Mesodermal cell (in vitro differentiated cells): ENCODE measurements around the gene FAM53B.

ENCODE experiments used
- H3K27ac ChIP-seq: 2 replicates; pipeline ENCODE4 v1.7.0; 2013; ENCODE audit warnings: mild to moderate bottlenecking, low read depth, low read length, moderate library complexity; ENCODE audit not compliant: severe bottlenecking
- H3K36me3 ChIP-seq: 2 replicates; pipeline ENCODE4 v1.7.1; 2013; ENCODE audit warnings: mild to moderate bottlenecking, low read length, moderate library complexity; ENCODE audit not compliant: control insufficient read depth, insufficient read depth
- H3K4me1 ChIP-seq: one replicate; pipeline ENCODE4 v1.7.1; 2013; ENCODE audit warnings: mild to moderate bottlenecking, low read length; ENCODE audit not compliant: insufficient read depth, control insufficient read depth, poor library complexity, severe bottlenecking
- H3K4me3 ChIP-seq: 2 replicates; pipeline ENCODE4 v1.7.0; 2013; ENCODE audit warnings: low read length, control low read depth, mild to moderate bottlenecking; ENCODE audit not compliant: insufficient read depth, poor library complexity, severe bottlenecking; ENCODE audit errors: extremely low read depth
- H3K9me3 ChIP-seq: 2 replicates; pipeline ENCODE4 v1.7.1; 2013; ENCODE audit warnings: mild to moderate bottlenecking, low read length, moderate library complexity; ENCODE audit not compliant: control insufficient read depth
- WGBS, 2 experiments: methylation state at CpG; one replicate each; pipeline ENCODE4 v1.1.5; 2013; ENCODE audit warnings: missing lambda C conversion rate in 2 of 2; ENCODE audit not compliant: insufficient coverage in 2 of 2; 5-methylcytosine and 5-hydroxymethylcytosine counted together

FAM53B gene

GRCh38 chr10:124598773-124599587 lies 145.2 kb downstream of the FAM53B start:
- H3K4me1 ChIP-seq = no peaks in the 10 kb centered on the region
- WGBS, 2 experiments = 85 to 93% methylated on average over 8 to 13 of the region's 13 CpGs
- H3K36me3 ChIP-seq = no peaks in the 10 kb centered on the region
- H3K27ac ChIP-seq = no peak overlapping the region
- no peaks in the 10 kb centered on the region for H3K9me3 ChIP-seq
- H3K4me3 ChIP-seq = no peak overlapping the region

DNA sequence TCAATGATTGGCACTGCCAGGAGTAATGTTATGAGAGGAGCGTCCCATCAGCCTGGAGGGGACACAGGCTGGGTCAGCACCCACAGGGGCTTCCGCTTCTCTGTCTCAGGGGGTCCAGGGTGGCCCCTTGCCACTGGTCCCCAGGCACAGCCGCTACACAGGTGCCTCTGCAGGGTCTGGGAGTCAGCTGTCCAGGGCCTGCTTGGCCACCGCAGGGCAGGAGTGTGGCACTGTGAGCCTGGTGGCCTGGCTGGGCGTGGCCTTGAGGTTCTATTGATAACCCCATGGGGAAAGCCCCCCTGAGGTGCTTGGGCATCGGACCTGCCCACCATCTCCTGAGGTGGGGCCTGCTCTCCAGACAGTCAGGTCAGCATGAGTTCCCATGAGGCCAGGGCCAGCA lies 146.0 kb downstream of the FAM53B start:
- H3K4me1 ChIP-seq = no peaks in the 10 kb centered on the region
- H3K36me3 ChIP-seq = no peaks in the 10 kb centered on the region
- no peak overlapping the region for H3K27ac ChIP-seq
- H3K4me3 ChIP-seq = no peak overlapping the region
- no peaks in the 10 kb centered on the region for H3K9me3 ChIP-seq
- 81 to 82% methylated on average over 6 of the region's 6 CpGs for WGBS, 2 experiments

DNA sequence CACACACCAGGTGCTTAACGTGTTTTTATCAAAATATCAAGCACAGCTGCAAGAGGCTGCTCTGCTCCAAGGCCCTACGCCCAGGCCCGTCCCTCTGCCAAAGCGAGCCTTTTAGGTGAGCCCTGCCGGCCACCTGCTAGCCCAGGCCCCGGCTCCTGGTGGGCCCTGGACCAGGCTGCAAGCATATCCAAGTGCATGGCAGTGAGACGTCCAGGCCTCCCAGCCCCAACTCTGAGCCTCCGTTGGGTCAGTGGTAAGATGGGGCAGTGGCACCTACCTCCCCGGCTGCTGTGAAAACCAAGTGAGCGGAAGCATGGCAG lies 146.4 kb downstream of the FAM53B start:
- H3K4me3 ChIP-seq = no peak overlapping the region
- no peaks in the 10 kb centered on the region for H3K36me3 ChIP-seq
- H3K4me1 ChIP-seq = no peaks in the 10 kb centered on the region
- 92% methylated on average over 8 to 10 of the region's 10 CpGs for WGBS, 2 experiments
- H3K27ac ChIP-seq = no peak overlapping the region
- H3K9me3 ChIP-seq = no peaks in the 10 kb centered on the region

GRCh38 chr10:124596962-124597845 lies 147.0 kb downstream of the FAM53B start:
- Histone ChIP-seq H3K4me3 (no peak overlapping the region), H3K9me3 (no peaks in the 10 kb centered on the region), H3K4me1 (no peaks in the 10 kb centered on the region), H3K36me3 (no peaks in the 10 kb centered on the region), H3K27ac (no peak overlapping the region)
- 95 to 96% methylated on average over 16 to 18 of the region's 21 CpGs for WGBS, 2 experiments

- H3K4me3 ChIP-seq = no peak overlapping the region
- no peak overlapping the region for H3K27ac ChIP-seq
- 91 to 94% methylated on average over 18 of the region's 18 CpGs for WGBS, 2 experiments
- no peaks in the 10 kb centered on the region for H3K4me1 ChIP-seq
- no peaks in the 10 kb centered on the region for H3K36me3 ChIP-seq
- peaks cover 6% of the 10 kb centered on the region for H3K9me3 ChIP-seq
Measured at GRCh38 chr10:124596116-124596785, 147.9 kb downstream of the FAM53B start.

DNA sequence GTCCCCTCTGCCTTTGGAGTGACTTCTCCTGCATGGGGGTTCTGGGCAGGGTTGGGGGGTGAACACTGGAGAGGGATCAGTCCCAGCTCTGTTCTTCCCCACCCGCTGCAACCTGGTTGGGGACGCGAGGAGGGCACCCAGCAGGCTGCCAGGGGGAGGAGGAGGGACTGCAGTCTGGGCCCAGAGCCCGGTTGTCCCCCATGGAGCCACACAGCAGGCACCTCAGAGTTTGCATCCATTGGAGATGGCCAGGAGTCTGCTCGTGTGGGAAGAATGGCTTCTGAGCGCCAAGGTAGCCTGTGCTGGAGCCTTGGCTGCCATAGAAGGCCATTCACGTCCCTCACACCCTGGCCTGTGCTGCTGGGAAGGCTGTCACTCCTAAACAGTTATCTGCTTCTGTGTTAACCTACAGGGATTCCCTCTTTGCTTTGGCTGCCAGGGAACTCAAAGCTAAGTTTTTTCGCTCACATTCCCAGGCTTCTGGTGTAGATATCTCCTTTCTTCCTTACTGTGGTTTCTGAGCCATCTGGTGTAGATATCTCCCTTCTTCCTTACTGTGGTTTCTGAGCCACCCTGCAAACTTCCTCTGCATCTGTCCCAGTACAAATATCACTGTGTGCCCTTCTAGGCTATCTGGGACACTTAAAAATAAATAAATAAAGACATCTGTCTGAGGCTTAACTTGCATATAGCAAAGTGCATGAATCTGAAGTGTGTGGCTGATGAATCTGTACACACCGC lies 148.9 kb downstream of the FAM53B start:
- WGBS, 2 experiments = 87 to 91% methylated on average over 9 of the region's 9 CpGs
- Histone ChIP-seq H3K4me3 (no peak overlapping the region), H3K36me3 (no peaks in the 10 kb centered on the region), H3K9me3 (peaks cover 7% of the 10 kb centered on the region), H3K4me1 (no peaks in the 10 kb centered on the region), H3K27ac (no peak overlapping the region)

DNA sequence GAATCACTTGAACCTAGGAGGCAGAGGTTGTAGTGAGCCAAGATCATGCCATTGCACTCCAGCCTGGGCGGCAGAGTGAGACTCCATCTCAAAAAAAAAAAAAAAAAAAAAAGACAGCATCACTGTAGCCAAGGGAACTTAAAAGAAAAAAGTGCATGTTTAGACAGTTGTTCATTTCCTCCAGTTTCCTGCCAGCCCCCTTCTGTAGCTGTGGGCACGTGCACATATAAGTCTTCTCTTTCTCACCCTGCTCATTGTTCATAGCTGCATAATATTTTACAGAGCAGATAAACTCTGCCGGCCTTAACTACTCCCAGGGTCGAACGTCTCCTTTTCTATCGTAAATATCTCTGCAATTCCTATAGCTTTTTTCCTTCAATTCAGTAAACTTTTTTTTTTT lies 149.9 kb downstream of the FAM53B start:
- 89 to 93% methylated on average over 1 to 2 of the region's 6 CpGs for WGBS, 2 experiments
- Histone ChIP-seq H3K27ac (no peak overlapping the region), H3K9me3 (peaks cover 7% of the 10 kb centered on the region), H3K4me1 (no peaks in the 10 kb centered on the region), H3K4me3 (no peak overlapping the region), H3K36me3 (no peaks in the 10 kb centered on the region)

DNA sequence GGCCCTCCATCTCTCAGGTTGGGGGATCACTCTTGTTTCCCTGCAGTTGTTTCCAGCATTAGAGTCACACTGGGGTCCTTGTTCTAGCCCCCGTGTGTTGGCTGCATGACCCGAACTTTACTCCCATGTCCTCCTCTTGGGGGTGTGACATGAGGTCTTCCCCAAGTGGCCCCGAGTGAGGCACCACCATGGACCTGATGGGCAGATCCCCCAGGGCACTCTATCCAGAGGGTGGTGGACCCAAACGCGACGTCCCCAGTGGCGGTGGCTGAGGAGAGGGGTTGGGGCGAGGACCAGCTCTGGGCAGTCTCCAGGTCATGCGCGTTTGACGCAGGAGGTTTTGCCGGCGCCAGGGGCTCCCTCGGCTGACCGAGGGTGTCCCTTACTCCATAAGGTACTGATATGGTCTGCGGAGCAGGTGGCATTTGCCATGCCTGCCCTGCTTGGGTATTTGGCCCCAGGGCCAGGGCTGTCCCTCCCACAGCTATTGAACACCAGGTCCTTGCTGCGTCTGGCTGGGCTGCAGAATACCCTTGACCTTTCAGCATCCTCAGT lies 150.7 kb downstream of the FAM53B start:
- no peak overlapping the region for H3K4me3 ChIP-seq
- no peaks in the 10 kb centered on the region for H3K36me3 ChIP-seq
- H3K27ac ChIP-seq = no peak overlapping the region
- WGBS, 2 experiments = 96 to 97% methylated on average over 17 of the region's 17 CpGs
- H3K9me3 ChIP-seq = peaks cover 7% of the 10 kb centered on the region
- peaks cover 6% of the 10 kb centered on the region for H3K4me1 ChIP-seq

GRCh38 chr10:124592736-124593430 lies 151.3 kb downstream of the FAM53B start:
- H3K27ac ChIP-seq = no peak overlapping the region
- WGBS, 2 experiments = 94% methylated on average over 23 to 25 of the region's 26 CpGs
- H3K4me3 ChIP-seq = no peak overlapping the region
- peaks cover 7% of the 10 kb centered on the region for H3K9me3 ChIP-seq
- peaks cover 6% of the 10 kb centered on the region for H3K4me1 ChIP-seq
- no peaks in the 10 kb centered on the region for H3K36me3 ChIP-seq
